Transverse colon (tissue), 4 donors: Measurements from ENCODE around the gene APOC3.
"Not testable (repeated sequence)": the region's sequence is repeated elsewhere in the genome, so short reads cannot be mapped to it uniquely, and the experiment has no call there.

Experiments
- CTCF ChIP-seq, 5 experiments: fragments of 200-600 bp in 3 of 5; fragments of 450-650 bp in 2 of 5; sonication (generic) in 3 of 5; IDR thresholded peaks; 1 replicate in 2 of 5; 2 replicates in 3 of 5; pipeline ENCODE4 v1.5.1; 2016 to 2017; ENCODE audit warnings: antibody characterized with exemption in 5 of 5, inconsistent platforms in 3 of 5, mild to moderate bottlenecking in 2 of 5, moderate library complexity in 1 of 5
- POLR2A ChIP-seq: fragments of 450-650 bp; IDR thresholded peaks from one replicate; pipeline ENCODE4 v1.6.1; 2016; ENCODE audit warnings: antibody characterized with exemption, mild to moderate bottlenecking, moderate library complexity
- POLR2AphosphoS5 ChIP-seq, 3 donors: sonication (generic); formaldehyde crosslinking; IDR thresholded peaks; one replicate each; pipeline ENCODE4 v1.6.1; 2016; ENCODE audit warnings: antibody characterized with exemption in 3 of 3

GRCh38 chr11:116834535-116835041 lies 4.9 kb downstream of the APOC3 start:
- not testable (repeated sequence) for TF ChIP-seq POLR2A; CTCF (IDR thresholded peaks at IDR 0.05); POLR2AphosphoS5 (IDR thresholded peaks at IDR 0.05)
